OCI-LY1 (cell line): ENCODE measurements around the gene CTNND2.

Source experiments
- H2AFZ ChIP-seq: fragments of 200-600 bp; sonication (generic), shearing (Covaris generic); 2 replicates; pipeline ENCODE4 v1.6.0; 2014; ENCODE audit warnings: antibody characterized with exemption, mild to moderate bottlenecking, low read length
- H3F3A ChIP-seq: fragments of 200-600 bp; sonication (generic), shearing (Covaris generic); 2 replicates; pipeline ENCODE4 v1.6.0; 2014; ENCODE audit warnings: mild to moderate bottlenecking, antibody characterized with exemption, low read length, moderate library complexity; ENCODE audit not compliant: insufficient read depth
- H3K27ac ChIP-seq: fragments of 200-600 bp; sonication (generic); 2 replicates; pipeline ENCODE4 v1.5.1; 2014; ENCODE audit warnings: low read length, mixed run types, mild to moderate bottlenecking, low read depth; ENCODE audit not compliant: poor library complexity, severe bottlenecking
- H3K27me3 ChIP-seq: fragments of 200-600 bp; sonication (generic); 2 replicates; pipeline ENCODE4 v1.6.0; 2014; ENCODE audit warnings: antibody characterized with exemption, mild to moderate bottlenecking, low read length, moderate library complexity; ENCODE audit not compliant: insufficient read depth
- H3K36me3 ChIP-seq: fragments of 200-600 bp; sonication (generic); 2 replicates; pipeline ENCODE4 v1.6.1; 2014; ENCODE audit warnings: mild to moderate bottlenecking, antibody characterized with exemption, low read length, moderate library complexity, mixed read lengths; ENCODE audit not compliant: insufficient read depth
- H3K4me1 ChIP-seq: fragments of 200-600 bp; sonication (generic); 2 replicates; pipeline ENCODE4 v1.5.1; 2014; ENCODE audit warnings: mild to moderate bottlenecking, low read length, moderate library complexity; ENCODE audit not compliant: insufficient read depth, severe bottlenecking
- H3K4me2 ChIP-seq: fragments of 200-600 bp; sonication (generic), shearing (Covaris generic); 2 replicates; pipeline ENCODE4 v1.6.1; 2014; ENCODE audit warnings: low read length
- H3K4me3 ChIP-seq: fragments of 200-600 bp; sonication (generic); 2 replicates; pipeline ENCODE4 v1.5.1; 2014; ENCODE audit warnings: low read length, low read depth, mild to moderate bottlenecking, mixed read lengths; ENCODE audit not compliant: poor library complexity, severe bottlenecking
- H3K79me2 ChIP-seq: fragments of 200-600 bp; shearing (Covaris generic); 2 replicates; pipeline ENCODE4 v1.6.1; 2016; ENCODE audit warnings: mixed run types, low read length, mixed read lengths; ENCODE audit not compliant: insufficient read depth
- H3K9ac ChIP-seq: fragments of 200-600 bp; sonication (generic), shearing (Covaris generic); 2 replicates; pipeline ENCODE4 v1.6.1; 2014; ENCODE audit warnings: mild to moderate bottlenecking, low read length, mixed read lengths
- H3K9me2 ChIP-seq: fragments of 200-600 bp; sonication (generic), shearing (Covaris generic); 2 replicates; pipeline ENCODE4 v1.6.1; 2014; ENCODE audit warnings: low read depth, mild to moderate bottlenecking, low read length, mixed read lengths
- H3K9me3 ChIP-seq: fragments of 200-600 bp; shearing (Covaris generic); 2 replicates; pipeline ENCODE4 v1.6.1; 2014; ENCODE audit warnings: low read length, mixed read lengths
- H4K20me1 ChIP-seq: fragments of 200-600 bp; sonication (generic), shearing (Covaris generic); 2 replicates; pipeline ENCODE4 v1.6.0; 2016; ENCODE audit warnings: mild to moderate bottlenecking, low read length; ENCODE audit not compliant: insufficient read depth
- CTCF ChIP-seq: fragments of 200-600 bp; sonication (generic), shearing (Covaris generic); IDR thresholded peaks from 2 replicates; pipeline ENCODE4 v1.5.1; 2017; ENCODE audit warnings: mild to moderate bottlenecking, antibody characterized with exemption, low read length, moderate library complexity, mixed read lengths
- EZH2 ChIP-seq: fragments of 200-600 bp; sonication (generic), shearing (Covaris generic); IDR thresholded peaks from 2 replicates; pipeline ENCODE4 v1.8.0; 2017; ENCODE audit warnings: borderline replicate concordance, mixed run types, mild to moderate bottlenecking, antibody characterized with exemption, low read length, moderate library complexity, mixed read lengths

The CTNND2 gene

GRCh38 chr5:11584017-11584416, 320.2 kb downstream of the CTNND2 start:
- no peaks in the 10 kb centered on the region for H3K9me2 ChIP-seq
- no peak for TF ChIP-seq CTCF
- TF ChIP-seq EZH2: no peak
- H3K36me3 ChIP-seq: no peaks in the 10 kb centered on the region
- no peak overlapping the region for H3K27ac ChIP-seq
- H3K27me3 ChIP-seq: no peaks in the 10 kb centered on the region
- H3F3A ChIP-seq: no peaks in the 10 kb centered on the region
- H3K4me2 ChIP-seq: no peak overlapping the region
- H3K9me3 ChIP-seq: no peaks in the 10 kb centered on the region
- H2AFZ ChIP-seq: no peak overlapping the region
- no peak overlapping the region for H3K4me3 ChIP-seq
- no peaks in the 10 kb centered on the region for H3K4me1 ChIP-seq
- no peak overlapping the region for H3K9ac ChIP-seq
- H3K79me2 ChIP-seq: no peaks in the 10 kb centered on the region
- no peaks in the 10 kb centered on the region for H4K20me1 ChIP-seq

- no peak overlapping the region for H3K4me2 ChIP-seq
- no peaks in the 10 kb centered on the region for H3K4me1 ChIP-seq
- no peaks in the 10 kb centered on the region for H3F3A ChIP-seq
- H4K20me1 ChIP-seq: no peaks in the 10 kb centered on the region
- no peaks in the 10 kb centered on the region for H3K27me3 ChIP-seq
- no peak for TF ChIP-seq CTCF
- TF ChIP-seq EZH2: no peak
- H3K4me3 ChIP-seq: no peak overlapping the region
- no peaks in the 10 kb centered on the region for H3K9me3 ChIP-seq
- no peaks in the 10 kb centered on the region for H3K79me2 ChIP-seq
- H3K27ac ChIP-seq: no peak overlapping the region
- no peaks in the 10 kb centered on the region for H3K36me3 ChIP-seq
- H3K9ac ChIP-seq: no peak overlapping the region
- H2AFZ ChIP-seq: no peak overlapping the region
- no peaks in the 10 kb centered on the region for H3K9me2 ChIP-seq
Measured at GRCh38 chr5:11579351-11579750, 324.9 kb downstream of the CTNND2 start.

- Histone ChIP-seq H3K4me2 (no peak overlapping the region), H4K20me1 (no peaks in the 10 kb centered on the region), H3K4me3 (no peak overlapping the region), H3K4me1 (no peaks in the 10 kb centered on the region), H3K9me2 (no peaks in the 10 kb centered on the region), H3K9ac (no peak overlapping the region), H2AFZ (no peak overlapping the region), H3K9me3 (no peaks in the 10 kb centered on the region), H3K27ac (no peak overlapping the region), H3K79me2 (no peaks in the 10 kb centered on the region), H3F3A (no peaks in the 10 kb centered on the region), H3K27me3 (no peaks in the 10 kb centered on the region), H3K36me3 (no peaks in the 10 kb centered on the region)
- TF ChIP-seq CTCF: no peak
- no peak for TF ChIP-seq EZH2
Measured at GRCh38 chr5:11574787-11575186, 329.5 kb downstream of the CTNND2 start.
